T-helper 2 cell treated with Interferon-gamma antibody and Interleukin-4, amounts not matched to agents 5 μg/mL and 100 μg/mL, for 36 hours (primary cell): ENCODE results near the gene RAB3IL1.
"Not testable (repeated sequence)": the region's sequence is repeated elsewhere in the genome, so short reads cannot be mapped to it uniquely, and the experiment has no call there.

Experiments used
- DNase-seq: peaks from one replicate; pipeline ENCODE4 v3.0.0; 2021; ENCODE audit warnings: low spot score
- H3K27ac Mint-ChIP-seq: one replicate; pipeline ENCODE4 v1.8.0; 2021; ENCODE audit warnings: mild to moderate bottlenecking, mixed read lengths
- H3K27me3 Mint-ChIP-seq: one replicate; pipeline ENCODE4 v1.8.0; 2021; ENCODE audit warnings: low read depth, mixed read lengths
- H3K36me3 Mint-ChIP-seq: one replicate; pipeline ENCODE4 v1.8.0; 2021; ENCODE audit warnings: low read depth, mixed read lengths
- H3K4me1 Mint-ChIP-seq: one replicate; pipeline ENCODE4 v1.8.0; 2021; ENCODE audit warnings: low read depth, mixed read lengths
- H3K4me3 Mint-ChIP-seq: one replicate; pipeline ENCODE4 v1.8.0; 2022; ENCODE audit warnings: mild to moderate bottlenecking, moderate library complexity, mixed read lengths
- H3K9me3 Mint-ChIP-seq: one replicate; pipeline ENCODE4 v1.8.0; 2021; ENCODE audit warnings: mixed read lengths

Gene RAB3IL1

DNA sequence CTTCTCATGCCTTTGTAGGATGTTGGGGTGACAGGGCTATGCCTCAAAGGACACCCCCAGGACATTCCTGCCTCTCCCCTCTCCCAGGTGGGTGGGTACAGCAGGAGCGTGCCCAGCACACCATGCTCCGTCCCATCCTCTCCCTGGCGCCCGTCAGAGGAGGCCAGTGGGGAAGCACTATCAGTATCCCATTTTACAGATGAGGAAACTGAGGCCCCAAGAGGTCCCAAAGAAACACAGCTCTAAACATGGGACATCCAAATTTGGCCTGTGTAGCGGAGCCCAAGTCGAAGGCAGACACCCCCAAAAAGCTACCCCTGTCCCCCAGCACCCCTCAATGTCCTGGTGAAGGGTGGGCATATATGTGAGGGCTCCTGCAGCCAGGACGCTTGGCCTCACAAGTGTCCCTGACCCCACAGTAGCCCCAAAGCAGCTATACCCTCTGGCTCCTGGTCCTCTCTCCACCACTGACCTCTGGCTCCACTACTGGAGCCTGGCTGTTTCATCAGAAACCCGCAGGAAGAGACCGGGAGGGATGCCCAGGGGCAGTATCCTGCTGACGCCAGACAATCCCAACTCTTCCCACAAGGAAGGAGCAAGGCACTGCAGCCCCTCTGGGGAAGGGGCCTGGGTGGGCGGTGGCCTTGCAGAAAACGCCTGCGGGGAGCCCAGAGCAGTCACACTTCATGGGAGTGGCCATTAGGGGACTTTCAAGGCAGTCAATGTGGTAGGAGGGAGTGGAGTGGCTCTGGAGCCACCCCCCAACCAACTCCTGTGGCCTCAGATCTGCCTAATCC lies 31.4 kb downstream of the RAB3IL1 start:
- H3K9me3 Mint-ChIP-seq = no peaks in the 10 kb centered on the region
- H3K4me1 Mint-ChIP-seq = peaks cover 2% of the 10 kb centered on the region
- no peak overlapping the region for H3K4me3 Mint-ChIP-seq
- no peak for DNase-seq
- H3K27ac Mint-ChIP-seq = no peak overlapping the region
- no peaks in the 10 kb centered on the region for H3K27me3 Mint-ChIP-seq
- no peaks in the 10 kb centered on the region for H3K36me3 Mint-ChIP-seq

DNA sequence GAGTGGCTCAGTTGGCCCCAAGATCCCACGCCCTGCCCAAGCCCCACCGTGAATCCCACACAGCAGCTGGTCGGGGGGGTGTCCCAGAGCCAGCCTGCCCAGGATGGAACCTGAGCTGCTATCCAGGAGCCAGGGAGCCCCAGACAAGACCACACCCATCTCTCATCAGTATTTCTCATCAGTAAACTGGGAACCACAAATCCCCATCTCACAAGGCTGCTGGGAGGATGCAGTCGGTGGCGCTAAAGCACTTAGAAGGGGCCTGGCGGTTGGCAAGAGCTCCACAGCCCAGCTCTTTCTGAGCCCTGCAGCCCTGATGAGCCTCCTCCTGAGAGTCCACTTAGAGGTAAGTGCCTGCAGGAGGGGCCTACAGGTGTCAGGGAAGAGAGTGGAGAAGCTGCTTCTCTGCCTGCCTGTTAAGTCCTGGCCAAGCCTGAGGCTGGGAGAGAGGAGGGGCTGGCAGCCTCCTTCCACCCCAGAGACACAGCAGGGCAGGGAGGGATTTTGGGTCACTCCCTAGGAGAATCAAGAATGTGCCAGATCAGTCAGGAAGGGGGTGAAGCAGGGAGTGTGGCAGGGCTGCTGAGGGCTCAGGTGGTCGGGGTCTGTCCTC lies 32.1 kb downstream of the RAB3IL1 start:
- H3K36me3 Mint-ChIP-seq = no peaks in the 10 kb centered on the region
- no peak for DNase-seq
- no peak overlapping the region for H3K27ac Mint-ChIP-seq
- no peak overlapping the region for H3K4me3 Mint-ChIP-seq
- no peaks in the 10 kb centered on the region for H3K9me3 Mint-ChIP-seq
- H3K4me1 Mint-ChIP-seq = no peaks in the 10 kb centered on the region
- H3K27me3 Mint-ChIP-seq = no peaks in the 10 kb centered on the region

GRCh38 chr11:61883947-61884346 lies 33.4 kb downstream of the RAB3IL1 start:
- Mint-ChIP-seq H3K36me3 (no peaks in the 10 kb centered on the region), H3K27ac (no peak overlapping the region), H3K4me3 (no peak overlapping the region), H3K4me1 (no peaks in the 10 kb centered on the region), H3K27me3 (no peaks in the 10 kb centered on the region), H3K9me3 (no peaks in the 10 kb centered on the region)
- no peak for DNase-seq

- Mint-ChIP-seq H3K27me3 (no peaks in the 10 kb centered on the region), H3K9me3 (no peaks in the 10 kb centered on the region), H3K36me3 (no peaks in the 10 kb centered on the region), H3K27ac (no peak overlapping the region), H3K4me3 (no peak overlapping the region), H3K4me1 (no peaks in the 10 kb centered on the region)
- no peak for DNase-seq
These were observed 34.0 kb downstream of the RAB3IL1 start for GRCh38 chr11:61883327-61883726.

GRCh38 chr11:61882879-61883278 lies 34.5 kb downstream of the RAB3IL1 start:
- Mint-ChIP-seq H3K4me3 (no peak overlapping the region), H3K27ac (no peak overlapping the region), H3K9me3 (no peaks in the 10 kb centered on the region), H3K36me3 (no peaks in the 10 kb centered on the region), H3K27me3 (no peaks in the 10 kb centered on the region), H3K4me1 (no peaks in the 10 kb centered on the region)
- DNase-seq = no peak

DNA sequence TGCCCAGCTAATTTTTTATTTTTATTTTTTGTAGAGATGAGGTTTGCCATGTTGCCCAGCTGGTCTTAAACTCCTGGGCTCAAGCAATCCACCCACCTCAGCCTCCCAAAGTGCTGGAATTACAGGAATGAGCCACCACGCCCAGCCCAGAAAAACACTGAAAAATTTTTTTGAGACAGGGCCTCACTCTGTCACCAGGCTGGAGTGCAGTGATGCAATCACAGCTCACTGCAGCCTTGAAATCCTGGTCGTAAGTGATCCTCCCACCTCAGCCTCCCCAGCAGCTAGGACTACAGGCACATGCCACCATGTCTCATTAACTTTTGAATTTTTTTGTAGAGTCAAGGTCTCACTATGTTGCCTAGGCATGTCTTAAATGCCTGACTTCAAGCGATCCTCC lies 35.1 kb downstream of the RAB3IL1 start:
- not testable (repeated sequence) for H3K27ac Mint-ChIP-seq, H3K36me3 Mint-ChIP-seq, H3K4me1 Mint-ChIP-seq, DNase-seq, H3K9me3 Mint-ChIP-seq, H3K4me3 Mint-ChIP-seq, H3K27me3 Mint-ChIP-seq

GRCh38 chr11:61881397-61881796 lies 36.0 kb downstream of the RAB3IL1 start:
- Mint-ChIP-seq H3K27me3 (no peaks in the 10 kb centered on the region), H3K27ac (no peak overlapping the region), H3K9me3 (no peaks in the 10 kb centered on the region), H3K4me1 (no peaks in the 10 kb centered on the region), H3K4me3 (no peak overlapping the region), H3K36me3 (no peaks in the 10 kb centered on the region)
- no peak for DNase-seq

- Mint-ChIP-seq H3K4me1 (no peaks in the 10 kb centered on the region), H3K27me3 (no peaks in the 10 kb centered on the region), H3K4me3 (no peak overlapping the region), H3K36me3 (no peaks in the 10 kb centered on the region), H3K27ac (no peak overlapping the region), H3K9me3 (no peaks in the 10 kb centered on the region)
- DNase-seq = no peak
These were observed 36.9 kb downstream of the RAB3IL1 start for GRCh38 chr11:61880454-61880853.

DNA sequence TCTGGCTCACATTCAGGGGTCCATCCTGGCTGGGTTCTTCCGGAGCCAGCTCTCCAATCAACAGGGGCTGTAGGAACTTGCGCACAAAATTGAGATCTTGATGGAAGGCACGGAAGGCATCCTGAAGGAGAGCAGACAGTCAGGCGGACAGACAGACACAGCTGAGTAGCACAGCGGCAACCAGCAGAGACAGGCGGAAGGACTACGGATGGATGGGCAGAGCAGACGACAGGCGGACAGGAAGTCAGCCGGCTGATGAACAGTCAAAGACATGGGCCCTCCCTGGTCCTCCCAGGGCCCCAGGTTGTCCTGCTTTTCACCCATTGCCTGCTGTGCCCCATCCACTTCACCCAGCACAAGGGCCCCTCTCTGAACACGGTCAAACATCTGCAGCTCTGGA lies 37.3 kb downstream of the RAB3IL1 start:
- H3K9me3 Mint-ChIP-seq = no peaks in the 10 kb centered on the region
- no peak overlapping the region for H3K4me3 Mint-ChIP-seq
- H3K27ac Mint-ChIP-seq = no peak overlapping the region
- DNase-seq = no peak
- H3K4me1 Mint-ChIP-seq = no peaks in the 10 kb centered on the region
- no peaks in the 10 kb centered on the region for H3K36me3 Mint-ChIP-seq
- H3K27me3 Mint-ChIP-seq = no peaks in the 10 kb centered on the region

- no peak for DNase-seq
- H3K27me3 Mint-ChIP-seq = no peaks in the 10 kb centered on the region
- H3K27ac Mint-ChIP-seq = no peak overlapping the region
- H3K4me3 Mint-ChIP-seq = no peak overlapping the region
- no peaks in the 10 kb centered on the region for H3K4me1 Mint-ChIP-seq
- H3K36me3 Mint-ChIP-seq = no peaks in the 10 kb centered on the region
- H3K9me3 Mint-ChIP-seq = no peaks in the 10 kb centered on the region
These were observed 38.2 kb downstream of the RAB3IL1 start for GRCh38 chr11:61879152-61879551.

DNA sequence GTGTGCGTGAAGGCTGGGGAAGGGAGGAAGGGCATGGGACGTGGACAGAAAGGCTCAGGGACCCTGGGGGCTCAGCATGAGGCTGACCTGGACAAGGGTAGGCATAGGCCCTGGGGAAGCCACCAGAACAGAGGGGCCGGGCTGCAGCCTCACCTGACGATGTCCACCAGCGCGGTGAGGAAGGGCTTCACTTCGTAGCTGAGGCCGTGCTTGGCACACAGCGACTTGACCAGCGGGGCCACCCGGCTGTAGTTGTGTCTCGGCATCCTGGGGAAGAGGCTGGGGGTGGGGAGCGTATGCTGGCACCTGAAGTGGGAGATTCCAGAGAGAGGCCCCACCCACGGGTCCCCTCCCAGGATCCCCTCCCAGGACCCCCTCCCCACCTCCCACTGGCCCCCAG lies 41.7 kb downstream of the RAB3IL1 start:
- Mint-ChIP-seq H3K36me3 (no peaks in the 10 kb centered on the region), H3K4me3 (no peak overlapping the region), H3K9me3 (no peaks in the 10 kb centered on the region), H3K4me1 (peaks cover 4% of the 10 kb centered on the region), H3K27ac (no peak overlapping the region), H3K27me3 (no peaks in the 10 kb centered on the region)
- DNase-seq = no peak

DNA sequence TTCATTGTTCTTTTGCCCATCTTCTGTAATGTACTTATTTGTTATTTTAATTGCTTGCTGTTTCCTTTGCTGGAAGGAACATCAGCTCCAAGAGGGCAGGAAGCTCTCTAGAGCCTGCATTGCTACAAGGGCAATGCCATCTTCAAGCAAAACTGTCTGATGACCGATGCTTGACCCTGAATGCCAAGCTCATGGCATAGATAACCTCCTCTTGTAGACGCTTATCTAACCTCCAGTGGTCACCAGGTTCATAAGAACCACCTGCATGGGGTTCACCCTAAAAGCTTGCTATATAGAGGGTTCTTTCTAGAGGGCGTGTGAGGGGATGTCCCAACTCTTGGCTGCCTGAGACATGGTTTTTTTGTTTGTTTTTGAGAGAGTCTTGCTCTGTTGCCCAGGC lies 42.5 kb downstream of the RAB3IL1 start:
- no peak for DNase-seq
- peaks cover 4% of the 10 kb centered on the region for H3K4me1 Mint-ChIP-seq
- no peaks in the 10 kb centered on the region for H3K27me3 Mint-ChIP-seq
- H3K36me3 Mint-ChIP-seq = no peaks in the 10 kb centered on the region
- H3K9me3 Mint-ChIP-seq = no peaks in the 10 kb centered on the region
- no peak overlapping the region for H3K27ac Mint-ChIP-seq
- H3K4me3 Mint-ChIP-seq = no peak overlapping the region

GRCh38 chr11:61874377-61874809 lies 43.0 kb downstream of the RAB3IL1 start:
- DNase-seq = no peak
- H3K27ac Mint-ChIP-seq = no peak overlapping the region
- peaks cover 4% of the 10 kb centered on the region for H3K4me1 Mint-ChIP-seq
- H3K9me3 Mint-ChIP-seq = no peaks in the 10 kb centered on the region
- H3K27me3 Mint-ChIP-seq = no peaks in the 10 kb centered on the region
- H3K4me3 Mint-ChIP-seq = no peak overlapping the region
- H3K36me3 Mint-ChIP-seq = no peaks in the 10 kb centered on the region

GRCh38 chr11:61873588-61874376 lies 43.6 kb downstream of the RAB3IL1 start:
- DNase-seq = no peak
- Mint-ChIP-seq H3K36me3 (no peaks in the 10 kb centered on the region), H3K27ac (no peak overlapping the region), H3K9me3 (no peaks in the 10 kb centered on the region), H3K27me3 (no peaks in the 10 kb centered on the region), H3K4me3 (no peak overlapping the region), H3K4me1 (peaks cover 4% of the 10 kb centered on the region)
